UCSD-AML1 (cell line): ENCODE measurements around the gene MAP2K5.

Experiments used
- DNase-seq: peaks from one replicate; lab custom pipeline; 2025; ENCODE audit not compliant: unreplicated experiment; lab: John Stamatoyannopoulos, UW

The MAP2K5 gene

DNA sequence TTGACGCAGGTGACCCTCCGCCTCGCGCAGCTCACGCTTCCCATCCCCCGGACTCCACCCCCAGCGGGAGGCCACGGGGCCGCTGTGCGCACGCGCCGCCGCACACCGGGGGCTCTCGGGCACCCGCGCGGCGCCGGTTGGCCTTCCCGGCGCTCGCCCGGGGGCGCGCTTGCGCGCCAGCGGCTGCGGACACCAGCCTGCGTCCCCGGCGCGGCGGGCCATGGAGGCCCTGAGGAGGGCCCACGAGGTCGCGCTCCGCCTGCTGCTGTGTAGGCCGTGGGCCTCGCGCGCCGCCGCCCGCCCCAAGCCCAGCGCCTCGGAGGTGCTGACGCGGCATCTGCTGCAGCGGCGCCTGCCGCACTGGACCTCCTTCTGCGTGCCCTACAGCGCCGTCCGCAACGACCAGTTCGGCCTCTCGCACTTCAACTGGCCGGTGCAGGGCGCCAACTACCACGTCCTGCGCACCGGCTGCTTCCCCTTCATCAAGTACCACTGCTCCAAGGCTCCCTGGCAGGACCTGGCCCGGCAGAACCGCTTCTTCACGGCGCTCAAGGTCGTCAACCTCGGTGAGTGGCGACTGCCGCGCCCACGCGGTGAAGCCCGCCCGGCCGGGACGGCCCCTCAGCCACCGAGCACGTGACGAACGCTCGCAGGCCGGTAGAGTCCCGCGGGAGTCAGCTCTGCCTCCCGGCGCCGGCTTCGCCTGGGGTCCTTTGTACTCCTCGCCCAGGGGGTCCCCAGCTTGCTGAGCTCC, 21.3 kb upstream of the MAP2K5 start, which contains the start of gene C15orf61:
Gene C15orf61 (plus strand): TSS at position 103 of the 754 bp plus-strand sequence. CDS start 118 bp downstream, at position 221.
- DNase-seq, result peak; percentile 90

DNA sequence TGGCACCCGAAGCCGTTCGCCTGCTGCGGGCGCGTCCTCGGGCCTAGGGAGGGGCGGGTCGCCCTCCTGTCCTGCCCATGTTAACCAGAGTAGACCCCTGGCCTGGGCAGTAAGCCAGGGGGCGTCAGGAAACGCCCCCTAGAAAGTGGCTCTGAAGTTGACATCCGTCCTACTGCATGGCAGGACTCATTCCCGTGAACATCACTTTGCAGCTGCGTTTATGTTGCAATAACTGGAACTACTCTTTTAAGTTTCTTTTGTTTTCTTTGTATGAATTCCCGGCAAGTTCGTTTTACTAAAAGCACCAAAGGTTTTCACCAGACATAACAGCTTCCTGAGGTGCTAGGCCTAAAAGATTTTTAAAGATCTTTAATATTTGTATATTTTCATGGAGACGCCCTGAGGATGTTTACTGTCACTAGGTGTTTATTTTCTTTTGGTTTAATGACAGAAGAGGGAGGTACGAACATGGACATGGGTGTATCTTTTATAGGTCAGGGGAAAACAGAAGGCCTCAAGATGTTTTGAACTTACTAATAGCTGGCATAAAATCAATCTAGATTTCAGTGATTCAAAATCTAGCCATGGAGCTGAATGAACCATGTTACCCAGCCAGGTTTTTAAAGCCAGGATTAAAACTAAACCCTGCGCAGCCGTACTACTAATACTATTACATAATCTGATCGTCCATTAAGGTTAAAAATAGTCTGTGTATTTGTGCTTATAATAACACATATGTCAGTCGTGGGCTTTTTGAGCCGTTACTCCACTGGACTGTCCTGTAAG, 20.5 kb upstream of the MAP2K5 start:
- no peak for DNase-seq

DNA sequence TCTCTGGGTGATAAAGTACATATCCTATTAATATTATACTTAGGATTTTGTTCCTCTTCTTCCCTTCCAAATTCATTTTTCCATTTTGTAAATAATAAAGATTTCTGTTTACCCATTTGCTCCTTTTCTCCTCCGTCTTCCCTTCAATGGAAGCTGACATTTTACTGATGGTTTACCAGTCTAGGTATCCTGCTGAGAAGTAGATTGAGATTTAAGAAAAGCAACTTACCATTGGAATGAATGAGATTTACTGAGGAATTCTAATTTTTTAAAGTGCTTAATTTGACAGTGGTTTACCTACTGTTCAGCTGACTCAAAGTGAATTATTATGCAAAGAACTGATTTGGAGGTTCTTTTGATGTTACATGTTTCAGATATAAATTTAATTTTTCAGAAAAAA, 19.2 kb upstream of the MAP2K5 start:
- DNase-seq, result no peak

DNA sequence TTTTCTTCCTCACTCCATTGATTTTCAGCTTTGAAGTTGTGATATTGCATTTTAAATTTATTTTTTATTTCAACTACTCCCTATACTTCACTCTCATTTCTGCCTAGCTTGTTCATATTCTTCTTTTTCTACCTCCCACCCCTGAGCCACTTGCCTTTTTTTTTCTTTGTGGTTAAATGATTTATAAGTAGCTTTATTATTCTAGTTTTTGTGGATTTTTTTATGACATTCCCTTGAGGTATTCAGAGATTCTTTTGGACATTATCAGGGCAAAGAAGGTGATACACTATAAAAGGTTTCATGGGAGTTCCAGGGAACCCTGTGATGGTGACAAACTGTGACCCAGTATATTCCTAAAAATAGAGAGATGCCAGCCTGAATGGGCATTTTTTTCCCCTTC, 18.3 kb upstream of the MAP2K5 start:
- DNase-seq, result no peak

DNA sequence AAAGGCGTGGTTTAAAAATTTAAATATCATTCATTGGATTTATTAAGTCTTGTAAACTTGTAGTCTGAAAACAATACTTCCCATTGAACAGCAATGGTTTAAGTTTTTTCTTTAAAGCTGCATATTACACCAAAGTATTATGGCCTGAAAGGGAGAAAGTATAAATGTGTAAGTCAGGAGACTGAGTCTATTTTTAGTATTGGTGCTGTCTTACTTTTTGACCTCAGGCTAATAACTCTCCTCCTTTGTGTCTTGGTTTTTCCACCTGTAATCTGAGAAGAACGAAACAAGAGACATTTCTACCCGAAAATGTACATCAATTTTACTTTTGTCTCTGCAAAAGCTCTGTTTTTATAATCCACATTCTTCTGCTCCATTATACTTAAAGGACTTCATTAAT, 14.0 kb upstream of the MAP2K5 start:
- no peak for DNase-seq

DNA sequence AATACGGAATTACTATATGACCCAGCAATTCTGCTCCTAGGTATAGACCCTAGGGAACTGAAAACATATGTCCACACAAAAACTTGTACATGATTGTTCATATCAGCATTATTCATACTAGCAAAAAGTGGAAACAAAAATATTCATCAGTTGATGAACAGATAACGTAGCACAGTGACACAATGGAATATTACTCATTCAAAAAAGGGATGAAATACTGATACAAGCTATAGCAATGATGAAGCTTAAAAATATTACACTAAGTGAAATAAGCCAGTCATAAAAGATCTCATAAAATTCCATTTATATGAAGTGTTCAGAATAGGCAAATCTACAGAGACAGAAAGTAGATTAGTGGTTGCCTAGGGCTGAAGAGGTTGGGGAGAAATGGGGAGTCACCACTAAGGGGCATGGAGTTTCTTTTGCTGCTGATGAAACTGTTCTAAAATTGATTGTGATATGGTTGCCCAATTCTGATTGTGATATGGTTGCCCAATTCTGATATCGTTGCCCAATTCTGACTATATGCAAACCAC, 11.1 kb upstream of the MAP2K5 start:
- no peak for DNase-seq

DNA sequence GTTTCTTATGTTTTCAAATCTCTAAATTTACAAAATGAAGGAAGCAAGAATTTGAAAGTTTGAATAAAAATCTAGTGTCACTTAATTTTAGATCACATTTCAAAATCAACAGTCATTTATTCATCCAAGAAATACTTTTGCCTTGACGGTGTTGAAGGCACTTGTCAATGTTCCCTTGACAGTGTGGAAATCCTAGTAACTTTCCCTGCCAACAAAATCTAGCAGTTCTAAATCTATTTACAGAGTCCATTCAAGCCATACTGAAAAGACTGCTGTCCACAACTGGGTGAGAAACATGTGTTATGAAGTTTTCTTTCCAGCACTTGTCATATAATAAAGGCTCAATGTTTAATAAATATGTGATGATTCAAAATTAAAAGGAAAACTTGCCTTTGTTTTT, 8.6 kb upstream of the MAP2K5 start:
- no peak for DNase-seq

DNA sequence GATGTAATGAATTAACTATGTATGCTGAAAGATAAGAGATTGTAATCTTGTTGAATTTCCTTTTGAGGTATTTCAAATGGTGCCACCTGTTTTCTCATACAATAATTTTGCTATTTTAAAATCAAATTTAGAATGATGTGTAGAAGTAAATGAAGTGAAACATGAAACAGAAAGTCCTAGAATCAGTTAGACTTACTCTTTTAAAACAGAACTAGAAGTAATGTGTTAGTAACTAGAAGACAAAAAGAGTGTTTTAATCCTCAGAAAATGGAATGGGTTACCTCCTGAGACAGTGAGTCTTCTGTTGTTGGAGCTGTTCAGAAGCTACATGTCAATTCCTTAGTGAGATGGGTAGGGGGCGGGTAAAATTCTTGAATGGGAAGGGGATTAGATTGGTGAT, 8.1 kb upstream of the MAP2K5 start:
- no peak for DNase-seq

DNA sequence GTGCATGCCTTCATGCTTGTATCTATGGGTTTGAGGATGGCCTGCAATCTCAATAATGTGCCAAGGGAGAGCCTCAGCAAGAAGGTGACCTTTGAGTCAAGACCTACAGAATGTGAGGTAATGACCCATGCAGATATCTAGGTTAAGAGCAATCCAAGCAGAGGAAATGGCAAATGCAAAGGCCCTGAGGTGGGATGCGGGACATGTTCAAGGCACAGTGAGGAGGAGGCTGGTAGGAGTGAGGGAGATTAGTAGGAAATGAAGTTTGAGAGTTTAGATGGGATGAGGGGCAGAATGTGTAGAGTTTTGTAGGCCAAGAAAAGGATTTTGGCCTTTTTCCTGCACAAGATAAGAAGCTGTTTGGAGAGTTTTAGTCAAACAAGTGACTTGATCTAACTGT, 4.7 kb upstream of the MAP2K5 start:
- DNase-seq, result no peak

DNA sequence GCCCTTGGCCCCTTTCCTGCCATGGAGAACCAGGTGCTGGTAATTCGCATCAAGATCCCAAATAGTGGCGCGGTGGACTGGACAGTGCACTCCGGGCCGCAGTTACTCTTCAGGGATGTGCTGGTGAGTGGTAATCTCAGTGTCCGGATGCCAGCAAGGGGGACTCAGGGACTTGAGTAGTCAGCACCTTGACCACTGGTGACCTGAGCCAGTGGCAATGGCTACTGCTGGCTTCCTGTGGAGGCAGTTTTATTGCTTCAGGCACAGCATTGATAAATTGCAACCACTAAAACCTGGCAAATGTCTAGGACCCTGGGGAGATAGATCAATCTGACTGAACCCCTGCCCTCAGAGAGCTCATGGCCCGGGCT, 830 bp downstream of the MAP2K5 start:
- DNase-seq, result no peak

DNA sequence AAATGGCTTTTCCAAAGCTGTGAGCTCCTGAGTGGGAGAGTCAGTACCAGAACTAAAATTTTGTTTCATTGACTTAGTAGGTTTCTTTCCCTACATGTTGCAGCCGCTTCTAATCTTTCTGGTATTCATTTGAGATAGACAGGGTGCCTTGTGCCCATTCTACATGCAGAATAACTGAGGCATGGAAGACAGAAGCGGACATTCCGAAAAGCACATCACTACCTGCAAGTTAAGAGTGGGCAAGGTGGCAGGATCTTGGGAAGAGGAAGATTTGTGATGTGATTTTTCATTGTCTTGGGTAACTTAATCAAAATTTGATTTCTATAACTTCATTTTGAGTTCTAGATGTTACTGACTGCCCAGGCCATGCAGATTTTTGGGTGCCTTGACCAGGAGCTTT, 2.0 kb downstream of the MAP2K5 start:
- no peak for DNase-seq

DNA sequence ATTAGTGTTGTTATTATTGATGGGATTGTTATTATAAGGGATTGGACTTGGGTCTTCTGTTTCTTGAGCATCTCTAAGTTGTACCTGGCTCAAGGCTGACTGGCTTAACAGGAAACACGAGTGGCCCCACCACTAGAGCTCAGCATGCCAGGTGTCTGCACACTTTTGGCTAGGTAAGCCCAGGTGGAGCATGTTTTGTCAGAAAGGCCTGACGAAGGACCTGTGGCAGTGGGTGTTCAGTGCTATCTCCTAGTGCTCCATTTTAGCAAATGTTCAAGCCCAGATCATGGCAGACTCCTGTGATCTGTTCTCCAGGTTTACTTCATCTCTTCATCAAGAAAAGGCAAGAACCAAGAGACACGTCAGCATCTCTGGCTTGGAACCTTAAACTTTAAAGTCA, 3.4 kb downstream of the MAP2K5 start:
- DNase-seq, result no peak

DNA sequence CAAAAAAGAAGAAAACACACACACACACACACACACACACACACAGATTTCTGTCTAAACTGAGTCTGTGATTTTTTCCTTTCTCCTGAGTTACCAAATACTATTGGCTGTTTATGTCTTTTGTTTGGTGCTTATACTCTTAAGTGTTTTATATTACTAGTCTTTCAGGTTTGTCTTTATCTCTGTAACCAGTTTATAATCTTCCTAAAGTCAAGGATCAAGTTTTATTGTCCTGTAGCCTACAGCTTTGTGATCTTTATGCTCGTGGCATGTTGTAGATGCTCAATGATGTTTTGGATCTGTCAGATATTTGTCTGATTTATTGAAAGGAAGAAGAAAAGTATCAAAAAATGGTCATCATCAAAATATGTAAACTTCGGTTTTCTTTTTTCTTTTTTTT, 4.6 kb downstream of the MAP2K5 start:
- DNase-seq, result no peak

DNA sequence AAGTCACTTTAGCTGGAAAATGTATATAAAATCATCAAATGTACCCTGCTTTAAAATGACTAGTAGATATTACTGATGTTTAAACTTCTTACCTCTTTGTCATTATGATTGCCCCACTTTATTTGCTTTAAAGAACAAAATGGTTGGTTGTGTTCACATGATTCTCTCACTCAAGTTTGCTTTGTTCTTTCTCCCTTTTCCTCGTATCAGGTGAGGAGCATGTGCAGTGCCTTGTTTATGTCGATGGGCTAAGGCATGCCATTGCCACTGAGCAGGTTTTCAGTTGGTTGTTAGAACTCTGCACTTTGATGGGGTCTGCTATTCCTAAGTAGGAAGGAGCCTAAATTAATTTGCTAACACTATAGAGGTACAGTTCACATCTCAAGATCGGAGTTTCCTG, 5.3 kb downstream of the MAP2K5 start:
- DNase-seq, result no peak

DNA sequence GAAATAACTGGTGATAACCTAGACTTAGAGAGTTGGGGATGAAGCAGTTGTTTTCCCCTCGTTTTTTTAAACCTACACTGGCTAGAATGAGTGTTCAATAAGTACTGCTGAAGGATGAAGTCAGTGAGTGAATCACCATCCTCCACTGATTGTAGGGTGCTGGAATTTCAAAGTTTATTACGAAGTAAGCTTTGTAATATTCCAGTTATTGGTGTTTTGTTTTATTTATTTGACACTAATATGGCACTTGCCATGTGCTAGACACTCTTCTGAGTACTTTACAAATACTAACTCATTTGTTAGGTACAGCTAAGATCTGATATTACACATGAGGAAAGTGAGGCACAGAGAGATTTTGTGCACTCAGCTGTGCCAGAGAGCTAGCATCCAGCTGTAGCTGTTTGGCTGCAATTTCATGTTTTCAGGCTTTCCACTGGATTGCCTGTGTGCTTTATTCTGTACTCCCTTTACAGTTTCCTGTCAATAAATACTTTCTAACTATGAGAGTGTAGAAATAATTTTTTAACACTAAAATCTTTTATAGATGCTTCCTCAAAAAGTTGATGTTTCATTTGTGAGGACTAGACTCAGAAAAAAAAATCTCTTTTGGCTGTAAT, 5.8 kb downstream of the MAP2K5 start:
- DNase-seq, result no peak

DNA sequence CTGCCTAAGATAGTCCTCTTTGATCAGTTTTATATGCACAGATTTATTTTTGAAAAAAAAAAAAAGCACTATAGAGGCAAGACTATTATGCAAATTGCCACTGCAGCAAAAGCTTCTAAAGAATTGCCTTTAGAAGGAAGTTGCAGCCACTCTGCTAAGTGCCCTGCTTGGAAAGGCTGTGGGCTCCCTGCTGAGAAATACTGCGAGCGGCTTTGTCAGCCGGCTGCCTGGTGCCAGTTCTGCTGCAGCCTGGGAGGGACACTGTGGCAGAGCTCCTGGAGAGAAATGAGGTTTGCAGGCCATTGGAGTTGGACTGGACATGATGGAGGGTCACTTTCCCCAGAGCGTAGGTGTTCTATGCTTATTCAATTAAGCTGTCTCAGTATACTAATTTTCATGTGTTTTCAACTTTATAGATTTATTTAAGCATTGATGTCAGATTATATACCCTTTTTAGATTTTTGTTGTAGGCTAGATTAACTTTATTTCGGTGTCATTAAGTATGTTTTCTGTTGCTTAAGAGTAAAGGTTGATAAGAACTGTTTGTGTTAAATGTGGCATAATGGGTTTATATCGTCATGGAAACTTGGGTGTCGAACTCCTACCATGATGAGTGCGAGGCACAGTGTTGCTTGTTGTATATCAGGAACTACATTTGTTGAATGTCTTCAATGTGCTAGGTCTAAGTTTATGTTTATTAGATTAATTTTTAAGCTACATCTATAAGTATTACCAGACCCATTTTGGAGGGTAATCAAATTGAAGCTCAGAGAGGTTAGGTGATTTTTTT, 6.6 kb downstream of the MAP2K5 start:
- DNase-seq, result no peak

DNA sequence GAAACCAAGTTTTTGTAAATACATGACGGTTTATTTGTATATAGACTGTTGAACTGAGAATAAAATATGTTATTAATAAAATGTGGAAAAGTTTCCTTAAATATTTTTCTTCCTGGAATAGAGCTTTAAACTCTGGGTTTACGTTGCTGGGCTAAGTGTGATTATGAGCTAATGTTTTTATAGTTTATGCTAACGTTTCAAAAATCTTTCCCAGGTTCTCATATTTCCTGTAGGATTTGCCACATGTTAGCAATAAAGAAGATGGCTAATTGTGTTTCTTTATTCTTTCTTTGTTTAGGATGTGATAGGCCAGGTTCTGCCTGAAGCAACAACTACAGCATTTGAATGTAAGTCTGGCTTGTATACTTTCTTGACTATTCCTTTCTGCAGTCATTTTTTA, 7.2 kb downstream of the MAP2K5 start:
- no peak for DNase-seq

DNA sequence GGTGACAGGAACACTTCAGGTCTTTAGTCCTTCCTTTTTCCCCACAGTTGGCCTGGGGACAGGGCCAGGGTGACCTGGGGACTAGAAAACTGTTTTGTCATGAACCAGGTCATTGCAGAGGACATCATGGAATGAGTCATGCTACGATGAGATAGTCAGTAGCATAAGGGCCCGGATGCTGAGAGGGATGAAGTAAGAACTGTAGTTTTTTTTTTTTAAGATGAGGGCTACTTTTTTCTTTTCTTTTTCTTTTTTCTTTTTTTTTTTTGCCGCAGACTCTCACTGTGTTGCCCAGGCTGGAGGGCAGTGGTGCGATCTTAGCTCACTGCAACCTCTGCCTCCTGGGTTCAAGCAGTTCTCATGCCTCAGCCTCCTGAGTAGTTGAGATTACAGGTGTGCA, 8.0 kb downstream of the MAP2K5 start:
- DNase-seq, result no peak

DNA sequence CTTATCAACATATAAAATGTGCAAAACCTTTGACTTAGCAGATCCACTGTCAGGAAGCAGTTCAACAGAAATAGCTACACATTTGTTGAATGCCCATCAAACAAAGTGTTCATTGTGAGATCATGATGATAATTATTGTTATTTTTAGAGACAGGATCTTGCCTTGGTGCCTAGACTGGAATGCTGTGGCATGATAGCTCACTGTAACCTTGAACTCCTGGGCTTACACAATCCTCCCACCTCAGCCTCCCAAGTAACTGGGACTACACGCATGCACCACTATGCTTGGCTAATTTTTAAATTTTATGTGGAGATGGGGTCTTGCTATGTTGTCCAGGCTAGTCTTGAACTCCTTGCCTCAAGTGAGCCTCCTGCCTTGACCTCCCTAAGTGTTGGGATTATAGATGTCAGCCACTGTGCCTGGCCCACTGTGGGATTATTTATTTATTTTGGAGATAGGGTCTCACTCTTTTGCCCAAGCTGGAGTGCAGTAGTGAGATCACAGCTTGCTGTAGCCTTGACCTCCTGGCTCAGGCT, 8.8 kb downstream of the MAP2K5 start:
- DNase-seq, result no peak

DNA sequence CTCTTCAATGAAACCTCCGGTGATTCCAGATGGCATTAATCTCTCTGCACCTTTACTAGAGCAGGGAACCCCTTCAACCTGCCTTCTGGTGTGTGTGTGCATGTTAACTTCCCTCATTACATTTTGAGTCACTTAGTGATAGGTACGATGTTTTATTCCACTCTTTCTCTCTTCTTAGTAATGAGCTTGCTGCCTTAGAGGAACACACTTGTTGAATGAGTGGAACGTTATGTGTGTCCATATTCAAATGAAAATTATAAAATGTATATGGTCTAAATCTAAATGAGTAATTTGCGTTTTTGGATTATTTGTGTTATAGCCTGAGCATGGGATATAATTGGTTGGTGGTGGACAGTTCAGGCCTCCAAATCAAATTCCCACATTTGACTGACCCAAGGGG, 12.1 kb downstream of the MAP2K5 start:
- DNase-seq, result no peak
